OCI-LY7 (cell line): ENCODE measurements around the gene MED27. TPM values are rescaled to one million over a fixed set of nuclear protein-coding genes. Genes with fewer than 3 reads are reported as not detected.
"Not testable (repeated sequence)": the region's sequence is repeated elsewhere in the genome, so short reads cannot be mapped to it uniquely, and the experiment has no call there.

Experiments
- BruUV-seq: library from RNA; stranded (reverse); fragments of 400-500 nt; replicated peaks from 2 replicates; lab custom pipeline; 2021; lab: Mats Ljungman, UMichigan
- CTCF ChIA-PET: fragments of 300-600 bp; sonication (Branson Sonifier 250); formaldehyde crosslinking; loops from one replicate; lab custom pipeline; 2022; ENCODE audit warnings: antibody characterized with exemption; ENCODE audit not compliant: unreplicated experiment; lab: Charles Lee
- POLR2A ChIA-PET: fragments of 300-600 bp; sonication (Branson Sonifier 250); formaldehyde crosslinking; loops from one replicate; lab custom pipeline; 2022; ENCODE audit warnings: antibody characterized with exemption; lab: Charles Lee
- DNase-seq: peaks from one replicate; pipeline ENCODE4 v3.0.0-alpha.2; 2015; ENCODE audit warnings: low spot score
- H2AFZ ChIP-seq: fragments of 200-600 bp; sonication (generic), shearing (Covaris generic); 2 replicates; pipeline ENCODE4 v1.6.1; 2014; ENCODE audit warnings: mild to moderate bottlenecking, antibody characterized with exemption, low read length, moderate library complexity
- H3K27ac ChIP-seq: fragments of 200-600 bp; sonication (generic); 2 replicates; pipeline ENCODE4 v1.5.1; 2014; ENCODE audit warnings: mixed run types, low read depth, mild to moderate bottlenecking, moderate library complexity, low read length, inconsistent platforms; ENCODE audit not compliant: poor library complexity, severe bottlenecking
- H3K36me3 ChIP-seq: fragments of 200-600 bp; sonication (generic); 2 replicates; pipeline ENCODE4 v1.6.1; 2014; ENCODE audit warnings: mild to moderate bottlenecking, antibody characterized with exemption, low read length, moderate library complexity, mixed read lengths; ENCODE audit not compliant: insufficient read depth
- H3K4me1 ChIP-seq: fragments of 200-600 bp; sonication (generic); 2 replicates; pipeline ENCODE4 v1.5.1; 2014; ENCODE audit warnings: mild to moderate bottlenecking, low read length; ENCODE audit not compliant: insufficient read depth, poor library complexity, severe bottlenecking
- H3K4me2 ChIP-seq: fragments of 200-600 bp; sonication (generic); 2 replicates; pipeline ENCODE4 v1.6.1; 2014; ENCODE audit warnings: mild to moderate bottlenecking, low read length
- H3K4me3 ChIP-seq: fragments of 200-600 bp; sonication (generic); 2 replicates; pipeline ENCODE4 v1.5.1; 2014; ENCODE audit warnings: mild to moderate bottlenecking, low read depth, low read length; ENCODE audit not compliant: poor library complexity, severe bottlenecking
- H3K79me2 ChIP-seq: fragments of 200-600 bp; sonication (generic); 2 replicates; pipeline ENCODE4 v1.6.1; 2016; ENCODE audit warnings: low read depth, mild to moderate bottlenecking, low read length, moderate library complexity, mixed read lengths; ENCODE audit not compliant: insufficient read depth
- H3K9me2 ChIP-seq: fragments of 200-600 bp; sonication (generic); 2 replicates; pipeline ENCODE4 v1.6.1; 2016; ENCODE audit warnings: mild to moderate bottlenecking, low read length, mixed read lengths; ENCODE audit not compliant: insufficient read depth
- H3K9me3 ChIP-seq: fragments of 200-600 bp; sonication (generic); 2 replicates; pipeline ENCODE4 v1.6.1; 2014; ENCODE audit warnings: mild to moderate bottlenecking, mixed run types, low read length, mixed read lengths
- H4K20me1 ChIP-seq: fragments of 200-600 bp; sonication (generic); 2 replicates; pipeline ENCODE4 v1.6.1; 2014; ENCODE audit warnings: mild to moderate bottlenecking, antibody characterized with exemption, low read length, moderate library complexity, mixed read lengths; ENCODE audit not compliant: insufficient read depth
- EZH2phosphoT487 ChIP-seq: fragments of 200-600 bp; sonication (generic); IDR thresholded peaks from 2 replicates; pipeline ENCODE4 v1.6.1; 2018; ENCODE audit warnings: low read depth, borderline replicate concordance, mild to moderate bottlenecking, mixed run types, antibody characterized with exemption, low read length, moderate library complexity, mixed read lengths
- intact Hi-C: fragments of 100-400 bp; cut with micrococcal nuclease; formaldehyde crosslinking; loops from one replicate; pipeline ENCODE4 v1.10.0; 2022; ENCODE audit not compliant: unreplicated experiment
- total RNA-seq, 2 experiments: library from RNA; depleted of rRNA in 1 of 2; stranded (reverse); fragments of >200 nt in 1 of 2; shearing (Covaris generic) in 1 of 2; gene quantifications; 2 replicates each; pipeline ENCODE4 v1.2.3, GENCODE V29; 2014 to 2022
- TF ChIP-seq, protein P1 (sequence below): fragments of 200-600 bp; sonication (generic); conservative IDR thresholded peaks from 2 replicates; pipeline ENCODE4 v1.5.1; 2014; ENCODE audit warnings: mild to moderate bottlenecking, antibody characterized with exemption, low read length, moderate library complexity, mixed read lengths

MED27 gene
- total RNA-seq, 2 experiments from 2014 or later = 23.1 to 32.6 TPM

DNA sequence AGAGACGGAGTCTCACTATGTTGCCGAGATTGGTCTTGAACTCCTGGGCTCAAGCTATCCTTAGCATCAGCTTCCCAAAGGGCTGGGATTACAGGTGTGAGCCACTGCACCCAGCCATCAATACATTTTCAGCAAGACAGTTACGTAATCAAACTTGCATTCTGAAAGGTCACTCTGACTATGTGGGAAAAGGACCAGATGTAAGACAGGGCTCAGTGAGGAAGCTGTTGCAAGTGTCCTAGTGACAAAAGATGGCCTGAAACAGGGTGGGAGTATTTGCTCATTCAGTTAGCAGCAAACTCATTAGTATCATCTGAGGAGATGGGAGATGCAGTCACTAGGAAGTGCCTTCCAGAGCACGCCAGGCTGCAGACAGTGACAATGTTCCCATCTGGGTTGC is 16.9 kb downstream of the MED27 start:
- H4K20me1 ChIP-seq = no peaks in the 10 kb centered on the region
- TF ChIP-seq, protein P1, sequence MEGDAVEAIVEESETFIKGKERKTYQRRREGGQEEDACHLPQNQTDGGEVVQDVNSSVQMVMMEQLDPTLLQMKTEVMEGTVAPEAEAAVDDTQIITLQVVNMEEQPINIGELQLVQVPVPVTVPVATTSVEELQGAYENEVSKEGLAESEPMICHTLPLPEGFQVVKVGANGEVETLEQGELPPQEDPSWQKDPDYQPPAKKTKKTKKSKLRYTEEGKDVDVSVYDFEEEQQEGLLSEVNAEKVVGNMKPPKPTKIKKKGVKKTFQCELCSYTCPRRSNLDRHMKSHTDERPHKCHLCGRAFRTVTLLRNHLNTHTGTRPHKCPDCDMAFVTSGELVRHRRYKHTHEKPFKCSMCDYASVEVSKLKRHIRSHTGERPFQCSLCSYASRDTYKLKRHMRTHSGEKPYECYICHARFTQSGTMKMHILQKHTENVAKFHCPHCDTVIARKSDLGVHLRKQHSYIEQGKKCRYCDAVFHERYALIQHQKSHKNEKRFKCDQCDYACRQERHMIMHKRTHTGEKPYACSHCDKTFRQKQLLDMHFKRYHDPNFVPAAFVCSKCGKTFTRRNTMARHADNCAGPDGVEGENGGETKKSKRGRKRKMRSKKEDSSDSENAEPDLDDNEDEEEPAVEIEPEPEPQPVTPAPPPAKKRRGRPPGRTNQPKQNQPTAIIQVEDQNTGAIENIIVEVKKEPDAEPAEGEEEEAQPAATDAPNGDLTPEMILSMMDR = no peak
- no peak for TF ChIP-seq EZH2phosphoT487
- H3K9me2 ChIP-seq = no peaks in the 10 kb centered on the region
- ChIA-PET CTCF (no interaction called here), POLR2A (no interaction called here)
- no peak overlapping the region for H2AFZ ChIP-seq
- no peak overlapping the region for H3K27ac ChIP-seq
- H3K36me3 ChIP-seq = peaks cover 27% of the 10 kb centered on the region
- no peak for DNase-seq
- no peak overlapping the region for H3K4me3 ChIP-seq
- no TSS peak for BruUV-seq
- H3K9me3 ChIP-seq = peaks cover 5% of the 10 kb centered on the region; the same call in 1 of the 2 replicates
- intact Hi-C loops = no loop called here
- no peak overlapping the region for H3K4me2 ChIP-seq
- no peaks in the 10 kb centered on the region for H3K4me1 ChIP-seq
- H3K79me2 ChIP-seq = no peaks in the 10 kb centered on the region

DNA sequence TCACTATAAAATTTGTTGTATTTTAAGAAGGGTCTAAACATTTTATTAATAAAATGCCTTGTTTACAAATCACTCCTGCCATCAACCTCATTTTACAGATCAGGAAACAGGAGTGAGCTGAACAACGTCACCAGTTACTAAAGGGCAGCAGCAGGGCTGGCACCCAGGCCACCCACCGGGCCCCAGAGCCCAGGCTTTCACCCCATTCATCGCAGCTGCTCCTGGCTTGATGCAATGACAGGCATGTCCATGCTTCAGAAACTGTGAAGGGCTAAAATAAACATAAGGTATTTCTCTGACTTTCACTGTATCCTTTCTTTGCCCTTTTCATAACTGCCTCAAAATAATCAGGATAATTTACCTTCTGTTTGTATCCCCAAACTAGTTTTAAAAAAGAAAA is 18.1 kb downstream of the MED27 start:
- DNase-seq = no peak
- no peak overlapping the region for H3K4me3 ChIP-seq
- POLR2A ChIA-PET = interaction anchor here (1.3 kb wide), 1 partner anchor 15 kb away, joined by 5 read pairs; no protein-coding TSS in a partner anchor
- 0 out of 2 replicates have a peak, but pooled peaks cover 2% of the 10 kb centered on the region for H3K79me2 ChIP-seq
- CTCF ChIA-PET = no interaction called here
- no TSS peak for BruUV-seq
- peaks cover 30% of the 10 kb centered on the region for H3K36me3 ChIP-seq
- no peaks in the 10 kb centered on the region for H3K9me2 ChIP-seq
- H3K4me2 ChIP-seq = no peak overlapping the region
- H3K9me3 ChIP-seq = peaks cover 5% of the 10 kb centered on the region; the same call in 1 of the 2 replicates
- H4K20me1 ChIP-seq = no peaks in the 10 kb centered on the region
- intact Hi-C loops = no loop called here
- H3K27ac ChIP-seq = no peak overlapping the region
- H2AFZ ChIP-seq = no peak overlapping the region
- no peaks in the 10 kb centered on the region for H3K4me1 ChIP-seq
- no peak for TF ChIP-seq EZH2phosphoT487
- TF ChIP-seq, protein P1 = no peak

DNA sequence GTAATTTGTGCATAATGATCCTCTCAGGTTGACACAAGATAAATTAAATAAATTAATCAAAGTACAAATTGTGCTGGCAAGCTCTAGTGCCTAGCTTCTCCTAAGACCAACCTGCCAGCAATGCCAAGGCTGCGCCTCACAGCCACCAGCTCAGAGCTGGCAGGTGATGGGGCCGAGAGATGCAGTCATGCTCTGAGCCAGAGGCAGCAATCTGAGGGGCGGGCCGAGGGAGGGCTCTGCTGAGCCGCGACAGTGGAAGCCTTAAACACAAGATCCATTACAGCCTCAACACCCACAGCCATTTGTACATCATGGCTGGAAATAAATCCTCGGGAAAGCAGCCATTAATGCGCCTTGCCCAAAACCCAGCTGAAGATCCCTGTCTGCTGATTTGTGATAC is 20.3 kb downstream of the MED27 start:
- Histone ChIP-seq H3K4me1 (peaks cover 4% of the 10 kb centered on the region), H3K27ac (no peak overlapping the region), H4K20me1 (0 out of 2 replicates have a peak, but pooled peaks cover 3% of the 10 kb centered on the region), H3K9me2 (no peaks in the 10 kb centered on the region), H3K36me3 (peaks cover 30% of the 10 kb centered on the region), H3K9me3 (peaks cover 5% of the 10 kb centered on the region; the same call in 1 of the 2 replicates), H3K4me3 (no peak overlapping the region), H3K79me2 (0 out of 2 replicates have a peak, but pooled peaks cover 8% of the 10 kb centered on the region), H2AFZ (no peak overlapping the region), H3K4me2 (no peak overlapping the region)
- POLR2A ChIA-PET = no interaction called here
- intact Hi-C loops = no loop called here
- DNase-seq = no peak
- CTCF ChIA-PET = no interaction called here
- TF ChIP-seq, protein P1 = no peak
- no peak for TF ChIP-seq EZH2phosphoT487
- BruUV-seq = no TSS peak

DNA sequence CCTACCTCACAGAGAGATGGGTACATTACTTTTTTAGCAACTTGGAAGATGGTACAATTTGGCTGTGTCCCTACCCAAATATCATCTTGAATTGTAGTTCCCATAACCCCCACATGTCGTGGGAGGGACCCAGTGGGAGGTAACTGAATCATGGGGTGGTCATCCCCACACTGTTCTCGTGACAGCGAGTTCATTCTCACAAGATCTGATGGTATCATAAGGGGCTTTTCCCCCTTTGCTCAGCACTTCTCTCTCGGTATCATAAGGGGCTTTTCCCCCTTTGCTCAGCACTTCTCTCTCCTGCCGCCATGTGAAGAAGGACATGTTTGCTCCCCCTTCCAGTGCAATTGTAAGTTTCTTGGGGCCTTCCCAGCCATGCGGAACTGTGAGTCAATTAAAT is 21.4 kb downstream of the MED27 start:
- H3K4me2 ChIP-seq, DNase-seq, CTCF ChIA-PET, H3K9me2 ChIP-seq, H3K27ac ChIP-seq, intact Hi-C loops, H4K20me1 ChIP-seq, H3K4me1 ChIP-seq, POLR2A ChIA-PET, H3K4me3 ChIP-seq, H3K9me3 ChIP-seq, H3K79me2 ChIP-seq, BruUV-seq, H2AFZ ChIP-seq: not testable (repeated sequence)
- H3K36me3 ChIP-seq = peaks cover 30% of the 10 kb centered on the region
